ENCODE results near the gene LAPTM5.

The LAPTM5 gene

DNA sequence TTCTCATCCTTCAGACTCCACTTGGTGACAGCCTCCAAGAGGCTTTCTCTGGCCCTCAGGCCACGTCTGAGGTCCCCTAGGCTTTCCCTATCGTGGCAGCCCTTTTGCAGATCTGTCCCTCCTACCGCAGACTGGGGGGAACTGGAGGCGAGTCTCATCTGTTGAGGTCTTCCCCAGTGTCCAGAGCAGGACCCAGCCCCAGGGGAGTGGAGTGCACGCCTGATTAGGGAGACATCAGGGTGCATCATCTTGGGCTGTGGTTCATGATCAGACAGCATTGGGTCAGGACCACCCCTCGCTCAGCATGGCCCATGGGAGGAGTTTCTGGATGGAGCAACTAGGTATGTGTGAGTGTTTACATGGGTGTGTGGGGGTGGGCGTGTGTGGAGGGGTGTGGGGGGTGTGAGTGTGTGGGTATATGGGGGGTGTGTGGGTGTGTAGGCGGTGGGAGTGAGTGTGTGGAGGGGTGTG is 25.7 kb downstream of the LAPTM5 start (continued):
- TF ChIP-seq KLF9 (tag by site-specific recombination; IDR thresholded peaks at IDR 0.05; ENCODE audit: low read depth) (peak; percentile 41), ZNF501 (tag by site-specific recombination; IDR thresholded peaks at IDR 0.05) (no peak), EGR2 (tag by site-specific recombination; IDR thresholded peaks at IDR 0.05; ENCODE audit: low read depth) (peak; percentile 66), ZNF274 (IDR thresholded peaks at IDR 0.05; ENCODE audit: low read length) (no peak), ZNF274 (tag by site-specific recombination; IDR thresholded peaks at IDR 0.05; ENCODE audit: borderline replicate concordance) (no peak), BCL11B (tag by site-specific recombination; IDR thresholded peaks at IDR 0.05; ENCODE audit: low read depth) (no peak), ZNF354C (tag by site-specific recombination; IDR thresholded peaks at IDR 0.05; ENCODE audit: borderline replicate concordance, low read depth) (no peak), ZNF449 (tag by site-specific recombination; IDR thresholded peaks at IDR 0.05) (no peak), ATF2 (tag by site-specific recombination; IDR thresholded peaks at IDR 0.05; ENCODE audit: low read depth) (no peak), ZNF623 (tag by site-specific recombination; IDR thresholded peaks at IDR 0.05) (no peak)

GRCh38 chr1:30731109-30731805 is 26.3 kb downstream of the LAPTM5 start:
- ChIA-PET POLR2A (no interaction called here), CTCF (interaction anchor here (13.2 kb wide), 1 partner anchor 50 kb away, joined by 374 read pairs; no protein-coding TSS in a partner anchor)
- Histone ChIP-seq H3K27ac (ENCODE audit: extremely low read depth, low read depth, low read length) (no peak overlapping the region), H3K36me3 (ENCODE audit: control insufficient read depth in 2 of 2, insufficient read depth in 1 of 2, low read length in 2 of 2) (no peaks in the 10 kb centered on the region), H3K4me3 (ENCODE audit: low read depth, low read length) (no peak overlapping the region), H3K9me3 (ENCODE audit: control insufficient read depth, insufficient read depth, low read depth, low read length) (no peaks in the 10 kb centered on the region), H3K4me1 (ENCODE audit: control insufficient read depth, insufficient read depth, low read length) (no peaks in the 10 kb centered on the region)
- TF ChIP-seq ZNF449 (tag by site-specific recombination; IDR thresholded peaks at IDR 0.05) (no peak), ZNF133 (tag by site-specific recombination; IDR thresholded peaks at IDR 0.05) (no peak), RBAK (tag by site-specific recombination; IDR thresholded peaks at IDR 0.05) (no peak), ZNF488 (tag by site-specific recombination; IDR thresholded peaks at IDR 0.05) (no peak), ZNF654 (tag by site-specific recombination; IDR thresholded peaks at IDR 0.05; ENCODE audit: low read depth) (no peak), SP3 (tag by site-specific recombination; IDR thresholded peaks at IDR 0.05) (no peak), ZNF624 (tag by site-specific recombination; IDR thresholded peaks at IDR 0.05) (no peak), ZNF785 (tag by site-specific recombination; IDR thresholded peaks at IDR 0.05) (no peak), ZNF473 (tag by site-specific recombination; IDR thresholded peaks at IDR 0.05) (no peak), ZNF146 (tag by site-specific recombination; IDR thresholded peaks at IDR 0.05) (no peak), ZNF341 (tag by site-specific recombination; IDR thresholded peaks at IDR 0.05; ENCODE audit: low read depth) (no peak), GLI4 (tag by site-specific recombination; IDR thresholded peaks at IDR 0.05) (no peak)
- TF ChIP-seq, protein P1, sequence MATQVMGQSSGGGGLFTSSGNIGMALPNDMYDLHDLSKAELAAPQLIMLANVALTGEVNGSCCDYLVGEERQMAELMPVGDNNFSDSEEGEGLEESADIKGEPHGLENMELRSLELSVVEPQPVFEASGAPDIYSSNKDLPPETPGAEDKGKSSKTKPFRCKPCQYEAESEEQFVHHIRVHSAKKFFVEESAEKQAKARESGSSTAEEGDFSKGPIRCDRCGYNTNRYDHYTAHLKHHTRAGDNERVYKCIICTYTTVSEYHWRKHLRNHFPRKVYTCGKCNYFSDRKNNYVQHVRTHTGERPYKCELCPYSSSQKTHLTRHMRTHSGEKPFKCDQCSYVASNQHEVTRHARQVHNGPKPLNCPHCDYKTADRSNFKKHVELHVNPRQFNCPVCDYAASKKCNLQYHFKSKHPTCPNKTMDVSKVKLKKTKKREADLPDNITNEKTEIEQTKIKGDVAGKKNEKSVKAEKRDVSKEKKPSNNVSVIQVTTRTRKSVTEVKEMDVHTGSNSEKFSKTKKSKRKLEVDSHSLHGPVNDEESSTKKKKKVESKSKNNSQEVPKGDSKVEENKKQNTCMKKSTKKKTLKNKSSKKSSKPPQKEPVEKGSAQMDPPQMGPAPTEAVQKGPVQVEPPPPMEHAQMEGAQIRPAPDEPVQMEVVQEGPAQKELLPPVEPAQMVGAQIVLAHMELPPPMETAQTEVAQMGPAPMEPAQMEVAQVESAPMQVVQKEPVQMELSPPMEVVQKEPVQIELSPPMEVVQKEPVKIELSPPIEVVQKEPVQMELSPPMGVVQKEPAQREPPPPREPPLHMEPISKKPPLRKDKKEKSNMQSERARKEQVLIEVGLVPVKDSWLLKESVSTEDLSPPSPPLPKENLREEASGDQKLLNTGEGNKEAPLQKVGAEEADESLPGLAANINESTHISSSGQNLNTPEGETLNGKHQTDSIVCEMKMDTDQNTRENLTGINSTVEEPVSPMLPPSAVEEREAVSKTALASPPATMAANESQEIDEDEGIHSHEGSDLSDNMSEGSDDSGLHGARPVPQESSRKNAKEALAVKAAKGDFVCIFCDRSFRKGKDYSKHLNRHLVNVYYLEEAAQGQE (tag by site-specific recombination; IDR thresholded peaks at IDR 0.05): no peak
- TF ChIP-seq, protein P2, sequence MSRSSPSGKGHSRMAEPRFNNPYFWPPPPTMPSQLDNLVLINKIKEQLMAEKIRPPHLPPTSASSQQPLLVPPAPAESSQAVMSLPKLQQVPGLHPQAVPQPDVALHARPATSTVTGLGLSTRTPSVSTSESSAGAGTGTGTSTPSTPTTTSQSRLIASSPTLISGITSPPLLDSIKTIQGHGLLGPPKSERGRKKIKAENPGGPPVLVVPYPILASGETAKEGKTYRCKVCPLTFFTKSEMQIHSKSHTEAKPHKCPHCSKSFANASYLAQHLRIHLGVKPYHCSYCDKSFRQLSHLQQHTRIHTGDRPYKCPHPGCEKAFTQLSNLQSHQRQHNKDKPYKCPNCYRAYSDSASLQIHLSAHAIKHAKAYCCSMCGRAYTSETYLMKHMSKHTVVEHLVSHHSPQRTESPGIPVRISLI (tag by site-specific recombination; IDR thresholded peaks at IDR 0.05): no peak
- TF ChIP-seq, protein P3, sequence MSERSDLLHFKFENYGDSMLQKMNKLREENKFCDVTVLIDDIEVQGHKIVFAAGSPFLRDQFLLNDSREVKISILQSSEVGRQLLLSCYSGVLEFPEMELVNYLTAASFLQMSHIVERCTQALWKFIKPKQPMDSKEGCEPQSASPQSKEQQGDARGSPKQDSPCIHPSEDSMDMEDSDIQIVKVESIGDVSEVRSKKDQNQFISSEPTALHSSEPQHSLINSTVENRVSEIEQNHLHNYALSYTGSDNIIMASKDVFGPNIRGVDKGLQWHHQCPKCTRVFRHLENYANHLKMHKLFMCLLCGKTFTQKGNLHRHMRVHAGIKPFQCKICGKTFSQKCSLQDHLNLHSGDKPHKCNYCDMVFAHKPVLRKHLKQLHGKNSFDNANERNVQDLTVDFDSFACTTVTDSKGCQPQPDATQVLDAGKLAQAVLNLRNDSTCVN (tag by site-specific recombination; optimal IDR thresholded peaks at IDR 0.05): no peak

Measured in HEK293 (cell line).